HepG2 (cell line): Measurements from ENCODE around the gene GABRB1. TPM values are rescaled to one million over a fixed set of nuclear protein-coding genes. Genes with fewer than 3 reads are reported as not detected.

Source experiments
- ATAC-seq: fragments of 200-7000 bp; cut with Tn5 transposase; 3 replicates; pipeline ENCODE4 v1.9.1; 2020; ENCODE audit warnings: mild to moderate bottlenecking, moderate library complexity
- BruUV-seq: library from RNA; stranded (reverse); fragments of 400-500 nt; replicated peaks from 2 replicates; lab custom pipeline; 2021; lab: Mats Ljungman, UMichigan
- CTCF ChIA-PET: fragments of 300-600 bp; formaldehyde crosslinking; extraction: SDS; loops from one replicate; lab custom pipeline; 2021; ENCODE audit warnings: low total read pairs, inconsistent platforms, low intra/inter-chr PET ratio; lab: Yijun Ruan, JAX
- POLR2A ChIA-PET: fragments of 350-600 bp; sonication (Branson Sonifier 250); formaldehyde crosslinking; loops from one replicate; lab custom pipeline; 2020; ENCODE audit warnings: antibody characterized with exemption, inconsistent platforms; lab: Yijun Ruan, JAX
- DNase-seq: peaks from one replicate; pipeline ENCODE4 v3.0.0-alpha.2; 2015; ENCODE audit warnings: low spot score
- FAIRE-seq: peaks from 3 replicates; lab custom pipeline; 2011; peaks lifted over from hg19 to GRCh38; lab: Jason Lieb, UNC
- H2AFZ ChIP-seq: one replicate; pipeline ENCODE4 v1.6.1; 2011; ENCODE audit warnings: low read length, inconsistent platforms
- H3K27ac ChIP-seq: fragments of 300-600 bp; 3 replicates; pipeline ENCODE4 v1.8.0; 2011; ENCODE audit warnings: mixed run types, mild to moderate bottlenecking, mixed read lengths, low read length, inconsistent platforms; ENCODE audit not compliant: insufficient read depth; ENCODE audit errors: extremely low read length
- H3K27me3 ChIP-seq, 2 experiments: fragments of 200-600 bp in 1 of 2; 2 replicates in 1 of 2; 3 replicates in 1 of 2; pipeline versions ENCODE4 v1.6.0 to v1.8.0; 2011; ENCODE audit warnings: low read length in 2 of 2, mild to moderate bottlenecking in 2 of 2, moderate library complexity in 2 of 2, inconsistent platforms in 1 of 2; ENCODE audit not compliant: insufficient read depth in 2 of 2, control insufficient read depth in 1 of 2
- H3K36me3 ChIP-seq, 2 experiments: fragments of 200-600 bp in 1 of 2; replicated peaks in 1 of 2; 2 replicates in 1 of 2; 3 replicates in 1 of 2; pipeline versions ENCODE4 v1.5.1 to v1.8.0; 2011; ENCODE audit warnings: low read length in 2 of 2, inconsistent platforms in 1 of 2; ENCODE audit not compliant: insufficient read depth in 2 of 2, control insufficient read depth in 1 of 2
- H3K4me1 ChIP-seq: 2 replicates; pipeline ENCODE4 v1.5.1; 2012; ENCODE audit warnings: low read length, inconsistent platforms; ENCODE audit not compliant: insufficient read depth
- H3K4me2 ChIP-seq: 2 replicates; pipeline ENCODE4 v1.6.0; 2011; ENCODE audit warnings: low read depth, low read length, inconsistent platforms
- H3K4me3 ChIP-seq, 3 experiments: fragments of 200-600 bp in 1 of 3; sonication (generic), shearing (Covaris generic) in 1 of 3; replicated peaks in 1 of 3; 2 replicates each; pipeline ENCODE4 v1.5.1; 2011 to 2016; ENCODE audit warnings: low read length in 3 of 3, inconsistent platforms in 2 of 3, low read depth in 2 of 3, mild to moderate bottlenecking in 2 of 3, control low read depth in 1 of 3, mixed read lengths in 1 of 3; ENCODE audit not compliant: insufficient read depth in 1 of 3
- H3K79me2 ChIP-seq: one replicate; pipeline ENCODE4 v1.6.1; 2011; ENCODE audit warnings: low read length, inconsistent platforms; ENCODE audit not compliant: insufficient read depth
- H3K9ac ChIP-seq: 2 replicates; pipeline ENCODE4 v1.6.0; 2011; ENCODE audit warnings: mild to moderate bottlenecking, low read depth, low read length, inconsistent platforms; ENCODE audit not compliant: insufficient read depth
- H3K9me3 ChIP-seq: 2 replicates; pipeline ENCODE4 v1.5.1; 2012; ENCODE audit warnings: mild to moderate bottlenecking, low read length
- H4K20me1 ChIP-seq: 2 replicates; pipeline ENCODE4 v1.6.0; 2011; ENCODE audit warnings: inconsistent platforms, mild to moderate bottlenecking, low read length, moderate library complexity; ENCODE audit not compliant: insufficient read depth
- BRD4 ChIP-seq: sonication (generic); formaldehyde crosslinking; IDR thresholded peaks from 2 replicates; pipeline ENCODE4 v1.4.0; 2020; ENCODE audit warnings: missing genetic modification reagents
- CEBPB ChIP-seq: IDR thresholded peaks from 2 replicates; pipeline ENCODE4 v1.6.1; 2011; ENCODE audit warnings: low read depth, low read length, improper control_type of control experiment, borderline replicate concordance
- FOXC1 ChIP-seq: sonication (generic); formaldehyde crosslinking; IDR thresholded peaks from 2 replicates; pipeline ENCODE4 v1.8.0; 2022; ENCODE audit warnings: mild to moderate bottlenecking, missing genetic modification reagents, borderline replicate concordance
- PCBP1 ChIP-seq: fragments of 200-400 bp; formaldehyde crosslinking; IDR thresholded peaks from 2 replicates; pipeline ENCODE4 v1.6.1; 2017; ENCODE audit warnings: mild to moderate bottlenecking, low read depth, low read length, borderline replicate concordance
- PHF21A ChIP-seq: sonication (generic); formaldehyde crosslinking; IDR thresholded peaks from 2 replicates; pipeline ENCODE4 v1.5.0; 2020; ENCODE audit warnings: mild to moderate bottlenecking, missing genetic modification reagents
- PREB ChIP-seq: sonication (generic); formaldehyde crosslinking; IDR thresholded peaks from 2 replicates; pipeline ENCODE4 v1.4.0; 2020; ENCODE audit warnings: missing genetic modification reagents
- RNF2 ChIP-seq: fragments of 450-650 bp; conservative IDR thresholded peaks from 2 replicates; pipeline ENCODE4 v1.6.1; 2016; ENCODE audit warnings: low read depth
- TGIF2 ChIP-seq: IDR thresholded peaks from 2 replicates; pipeline ENCODE4 v1.6.1; 2016; ENCODE audit warnings: control low read depth, missing compliant biosample characterization
- ZBTB49 ChIP-seq: sonication (generic); formaldehyde crosslinking; IDR thresholded peaks from 2 replicates; pipeline ENCODE4 v1.4.0; 2020; ENCODE audit warnings: missing genetic modification reagents, borderline replicate concordance
- ZNF225 ChIP-seq: sonication (generic); formaldehyde crosslinking; IDR thresholded peaks from 2 replicates; pipeline ENCODE4 v1.4.0; 2020; ENCODE audit warnings: mild to moderate bottlenecking, missing genetic modification reagents
- WGBS: methylation state at CpG from one replicate; pipeline ENCODE4 v1.1.6; 2017; ENCODE audit warnings: low lambda C conversion rate; 5-methylcytosine and 5-hydroxymethylcytosine counted together
- in situ Hi-C: cut with HindIII; loops from 2 replicates; pipeline ENCODE4 v1.10.0; 2017; ENCODE audit warnings: low pct_unique_long_range_greater_than_20kb; ENCODE audit not compliant: extremely low pct_ligation_motif_present
- intact Hi-C: fragments of 100-400 bp; cut with micrococcal nuclease; formaldehyde crosslinking; loops from one replicate; pipeline ENCODE4 v1.10.0; 2022; ENCODE audit not compliant: unreplicated experiment
- polyA plus RNA-seq, 8 experiments: library from polyadenylated mRNA; depleted of rRNA in 3 of 8; stranded (reverse) in 7 of 8; unstranded in 1 of 8; fragments of >200 nt; fragmentation: Illumina TruSeq in 4 of 8; extraction: Trizol in 4 of 8; gene quantifications; 2 replicates each; pipeline versions ENCODE4 v1.2.1 to v1.2.3, GENCODE V29; 2011 to 2016; ENCODE audit warnings: low read depth in 4 of 8, missing spikeins in 1 of 8, mixed read lengths in 1 of 8; ENCODE audit not compliant: insufficient read depth in 1 of 8
- total RNA-seq, 5 experiments: library from RNA; depleted of rRNA; stranded (reverse); fragments of >200 nt; fragmentation: Illumina TruSeq; extraction: Trizol; gene quantifications; 2 replicates each; pipeline ENCODE4 v1.2.3, GENCODE V29; 2016; ENCODE audit warnings: low read depth in 1 of 5

GABRB1 gene
- total and polyA plus RNA-seq, 2 of the 13 experiments (the other 11 are each of a cell fraction or from before 2014, with no cell fraction given): not detected

GRCh38 chr4:47084795-47085194 lies 53.4 kb downstream of the GABRB1 start:
- no peak overlapping the region for H3K27ac ChIP-seq
- FAIRE-seq (no peak), DNase-seq (no peak), ATAC-seq (no peak)
- no peak overlapping the region for H3K9ac ChIP-seq
- no peaks in the 10 kb centered on the region for H3K4me1 ChIP-seq
- intact Hi-C loops (no loop called here), in situ Hi-C loops (no loop called here)
- ChIA-PET CTCF (no interaction called here), POLR2A (no interaction called here)
- H3K36me3 ChIP-seq: no peaks in the 10 kb centered on the region
- no TSS peak for BruUV-seq
- H4K20me1 ChIP-seq: no peaks in the 10 kb centered on the region
- no peaks in the 10 kb centered on the region for H3K27me3 ChIP-seq
- no peaks in the 10 kb centered on the region for H3K79me2 ChIP-seq
- H3K4me2 ChIP-seq: no peak overlapping the region
- no peak overlapping the region for H2AFZ ChIP-seq
- no peak for TF ChIP-seq TGIF2 (CRISPR knock-in tag)
- TF ChIP-seq ZBTB49 (CRISPR knock-in tag): no peak
- H3K9me3 ChIP-seq: no peaks in the 10 kb centered on the region
- no peak overlapping the region for H3K4me3 ChIP-seq

- POLR2A ChIA-PET: no interaction called here
- Histone ChIP-seq H2AFZ (no peak overlapping the region), H3K27me3 (no peaks in the 10 kb centered on the region)
- FAIRE-seq (no peak), DNase-seq (no peak), ATAC-seq (no peak)
- in situ Hi-C loops: no loop called here
- no TSS peak for BruUV-seq
- TF ChIP-seq PHF21A (no peak), RNF2 (no peak), BRD4 (CRISPR knock-in tag) (no peak), PCBP1 (no peak), FOXC1 (CRISPR knock-in tag) (no peak), CEBPB (no peak), PREB (no peak), ZNF225 (CRISPR knock-in tag) (no peak)
- TF ChIP-seq, all 625 proteins: peak for 0
- no peak overlapping the region for H3K27ac ChIP-seq
- H3K79me2 ChIP-seq: no peaks in the 10 kb centered on the region
- CTCF ChIA-PET: no interaction called here
- no peak overlapping the region for H3K4me3 ChIP-seq
- 29% methylated on average over 2 of the region's 2 CpGs for WGBS
- H3K9me3 ChIP-seq: no peaks in the 10 kb centered on the region
- no peak overlapping the region for H3K4me2 ChIP-seq
- no peaks in the 10 kb centered on the region for H3K4me1 ChIP-seq
- no peaks in the 10 kb centered on the region for H4K20me1 ChIP-seq
- H3K9ac ChIP-seq: no peak overlapping the region
- intact Hi-C loops: no loop called here
- no peaks in the 10 kb centered on the region for H3K36me3 ChIP-seq
Measured at GRCh38 chr4:47088298-47088697, 56.9 kb downstream of the GABRB1 start.
